NCI-H69 (cell line): ENCODE data around the gene VOPP1.

Experiments used
- DNase-seq: peaks from one replicate; lab custom pipeline; 2025; lab: John Stamatoyannopoulos, UW

The VOPP1 gene

GRCh38 chr7:55468495-55468894 lies 103.8 kb downstream of the VOPP1 start:
- DNase-seq: no peak

GRCh38 chr7:55467047-55467593 lies 105.2 kb downstream of the VOPP1 start:
- no peak for DNase-seq

DNA sequence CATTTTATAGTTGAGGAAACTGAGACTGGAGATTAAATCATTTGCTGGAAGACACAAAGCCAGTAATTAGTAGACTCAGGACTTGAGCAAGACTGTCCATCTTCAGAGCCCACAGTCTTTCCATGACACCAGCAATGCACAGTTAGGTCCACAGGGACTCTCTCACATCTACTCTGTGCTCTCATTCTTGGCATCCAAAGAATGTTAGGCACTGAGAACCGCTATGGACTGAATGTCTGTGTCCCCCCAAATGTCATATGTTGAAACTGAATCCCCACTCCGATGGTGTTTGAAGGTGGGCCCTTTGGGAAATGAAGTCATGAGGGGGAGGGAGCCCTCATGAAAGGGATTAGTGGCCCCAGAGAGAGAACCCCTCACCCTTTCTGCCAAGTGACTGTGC lies 106.6 kb downstream of the VOPP1 start:
- no peak for DNase-seq

DNA sequence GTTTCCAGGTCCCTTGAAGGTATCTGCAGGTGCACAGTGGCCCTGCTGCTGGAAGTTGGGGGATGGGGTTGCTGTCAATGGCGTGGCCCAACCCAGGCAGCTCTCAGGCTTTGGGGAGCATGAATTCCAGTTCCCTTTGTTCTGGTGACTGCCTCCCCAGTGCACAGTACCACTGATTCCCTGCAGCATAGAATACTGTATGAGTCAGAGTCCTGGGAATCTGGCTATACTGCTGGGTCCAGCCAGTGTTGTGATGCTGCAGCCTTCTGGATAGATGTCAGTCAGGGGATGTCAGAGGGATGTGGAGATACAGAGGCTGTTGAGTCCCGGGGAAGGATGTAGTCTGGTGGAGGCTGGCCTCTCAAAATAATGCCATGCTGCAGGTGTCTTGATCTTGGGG lies 107.9 kb downstream of the VOPP1 start:
- no peak for DNase-seq

DNA sequence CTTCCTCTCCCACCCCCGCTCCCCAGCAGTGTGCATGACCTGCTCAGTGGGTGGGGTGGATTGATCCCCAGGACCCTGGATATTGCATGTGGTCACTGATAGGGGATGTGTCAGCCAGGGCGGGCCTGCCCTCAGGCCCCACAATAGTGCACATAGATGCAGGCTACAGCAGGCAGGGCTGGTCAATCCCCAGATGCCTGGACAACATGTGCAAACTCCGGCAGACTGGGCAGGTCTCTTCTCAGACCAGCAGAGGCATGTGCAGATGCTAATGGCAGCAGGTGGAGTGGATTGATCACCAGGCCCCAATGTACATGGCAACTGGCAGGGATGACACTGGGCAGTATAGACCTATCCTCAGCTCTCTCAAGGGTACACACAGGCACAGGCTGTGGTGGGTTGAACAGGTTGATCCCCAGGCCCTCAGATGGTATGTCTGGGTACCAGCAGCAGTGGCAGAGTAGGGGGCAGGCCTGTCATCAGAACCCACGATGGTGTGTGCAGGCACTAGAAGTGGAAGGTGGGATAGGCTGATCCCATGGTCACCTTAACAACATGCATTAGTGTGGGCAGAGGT lies 108.5 kb downstream of the VOPP1 start:
- DNase-seq: no peak

DNA sequence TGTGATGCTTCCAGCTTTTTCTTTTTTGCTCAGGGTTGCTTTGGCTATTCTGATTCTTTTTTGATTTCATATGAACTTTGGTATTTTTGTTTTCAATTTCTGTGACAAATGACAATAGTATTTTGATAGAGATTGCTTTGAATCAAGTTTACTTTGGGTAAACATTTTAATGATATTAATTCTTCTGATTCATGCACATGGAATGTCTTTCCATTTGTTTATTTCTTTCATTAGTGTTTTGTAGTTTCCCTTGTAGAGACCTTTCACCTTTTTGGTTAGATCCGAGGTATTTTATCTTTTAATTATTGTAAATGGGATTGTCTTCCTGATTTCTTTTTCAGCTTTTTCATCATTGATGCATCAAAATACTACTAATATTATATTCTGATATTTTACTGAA lies 114.0 kb downstream of the VOPP1 start:
- DNase-seq: no peak

GRCh38 chr7:55457801-55458200 lies 114.5 kb downstream of the VOPP1 start:
- DNase-seq: no peak

DNA sequence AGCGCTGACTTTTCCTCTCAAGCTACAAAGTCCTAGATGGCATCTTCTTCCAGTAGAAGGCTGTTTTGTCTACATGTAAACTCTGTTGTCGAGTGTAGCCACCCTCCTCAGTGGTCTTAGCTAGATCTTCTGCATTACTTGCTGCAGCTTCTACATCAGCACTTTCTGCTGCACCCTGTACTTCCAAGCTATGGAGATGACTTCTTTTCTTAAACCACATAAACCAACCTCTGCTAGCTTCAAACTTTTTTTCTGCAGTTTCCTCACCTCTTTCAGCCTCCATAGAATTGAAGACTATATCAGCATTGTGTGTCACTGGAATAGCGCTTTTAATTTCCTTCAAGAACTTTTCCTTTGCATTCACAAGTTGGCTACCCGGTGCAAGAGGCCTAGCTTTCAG lies 119.3 kb downstream of the VOPP1 start:
- no peak for DNase-seq

DNA sequence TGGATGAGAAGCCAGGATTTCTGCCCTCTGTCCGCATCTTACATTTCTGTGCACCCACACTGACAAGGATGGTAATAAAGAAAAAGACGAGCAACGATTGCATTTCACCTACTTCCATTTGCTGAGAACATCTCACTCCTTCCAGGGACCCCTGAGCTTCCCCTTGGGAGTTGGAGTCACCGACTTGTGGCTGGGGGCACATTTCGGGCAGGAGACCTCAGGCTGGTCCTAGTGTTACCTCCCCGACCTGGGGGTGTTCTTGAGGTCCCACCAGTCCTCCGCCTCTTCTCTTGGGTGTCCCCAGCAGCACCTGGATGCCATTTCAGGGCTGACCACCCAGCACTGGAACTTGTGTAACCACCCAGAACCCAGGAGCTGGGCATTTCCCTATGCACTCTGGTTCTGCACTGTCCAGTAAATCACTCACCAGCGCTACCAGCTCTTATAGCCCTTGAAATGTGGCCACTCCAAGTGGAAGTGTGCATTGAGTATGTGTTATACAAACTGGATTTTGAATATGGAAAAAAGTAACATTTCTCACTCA lies 122.2 kb downstream of the VOPP1 start:
- DNase-seq: no peak

DNA sequence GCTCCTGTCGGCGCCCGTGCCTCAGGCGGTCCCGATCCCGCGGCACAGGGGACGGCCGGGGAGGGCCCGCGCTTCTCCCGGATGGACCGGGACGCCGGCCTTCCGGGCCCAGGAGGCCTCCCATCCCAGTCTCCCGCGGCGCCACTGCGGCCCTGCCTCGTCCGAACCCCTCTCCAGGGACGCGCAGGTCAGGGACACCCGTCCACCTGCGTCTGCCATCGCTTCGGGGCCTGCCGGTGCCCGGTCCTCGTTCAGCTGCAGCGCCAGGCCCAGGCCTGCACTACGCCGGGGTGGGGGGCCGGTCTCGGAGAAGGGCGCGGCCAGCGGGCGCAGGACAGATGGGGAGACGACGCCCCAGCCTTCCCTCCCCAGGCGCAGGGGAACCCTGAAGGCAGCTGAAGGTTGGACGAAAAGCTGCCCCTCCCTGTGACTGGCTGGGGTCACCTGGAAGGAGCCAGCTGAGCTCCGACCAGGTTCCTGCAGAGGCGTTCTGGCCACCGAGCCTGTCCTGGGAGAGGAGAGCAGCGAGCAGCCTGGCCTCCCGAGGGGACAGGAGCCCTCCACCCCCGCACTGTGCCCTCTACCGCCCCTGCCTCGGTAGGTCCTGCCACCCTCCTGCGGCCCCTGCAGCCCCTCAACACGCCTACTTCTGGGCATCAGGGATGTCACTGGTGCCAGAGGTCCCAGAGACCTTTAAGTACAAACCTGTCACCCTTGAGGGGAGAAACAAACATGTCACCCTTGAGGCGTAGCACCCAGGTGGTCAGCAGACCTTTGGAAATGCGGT lies 122.9 kb downstream of the VOPP1 start:
- DNase-seq: no peak

DNA sequence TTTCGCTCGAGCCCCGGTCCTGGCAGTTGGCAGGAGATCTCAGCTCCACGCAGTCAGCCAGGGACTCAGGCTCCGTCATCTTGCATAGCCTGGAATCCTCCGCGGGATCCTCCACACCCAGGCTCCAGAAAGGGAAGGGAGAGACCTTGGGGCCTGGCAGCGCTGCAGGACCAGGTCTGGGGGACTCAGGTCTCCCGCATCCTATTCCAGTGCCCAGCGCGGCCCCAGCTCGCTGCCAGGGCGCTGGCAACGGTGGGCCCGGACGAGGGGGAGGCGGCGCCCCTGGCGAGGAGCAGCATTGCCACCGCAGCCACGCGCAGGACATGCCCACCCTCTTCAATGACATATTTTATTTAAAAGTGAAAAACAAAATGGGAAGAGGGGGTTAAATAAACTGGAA lies 123.8 kb downstream of the VOPP1 start:
- no peak for DNase-seq

DNA sequence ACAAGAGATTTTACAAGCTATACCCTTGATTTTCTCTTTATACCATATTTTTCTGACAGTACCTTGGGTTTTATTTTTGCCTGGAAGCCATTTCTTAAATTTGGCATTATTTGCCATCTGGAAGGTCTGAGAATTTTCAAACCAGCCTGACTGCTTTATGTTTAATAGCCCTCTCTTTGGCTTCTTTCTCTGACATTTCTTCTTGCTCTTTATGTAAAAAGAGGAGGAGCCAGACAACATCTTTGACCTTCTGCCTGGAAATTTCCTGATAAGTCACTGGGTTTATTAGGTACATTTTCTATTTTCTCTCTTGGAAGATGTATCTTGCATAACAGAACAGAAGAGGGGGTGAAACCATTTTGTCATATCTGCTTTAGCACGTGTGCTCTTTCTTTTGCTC lies 127.5 kb downstream of the VOPP1 start:
- DNase-seq: no peak

- peak; percentile 9 for DNase-seq
Observed at GRCh38 chr7:55441774-55442522, 130.4 kb downstream of the VOPP1 start.

DNA sequence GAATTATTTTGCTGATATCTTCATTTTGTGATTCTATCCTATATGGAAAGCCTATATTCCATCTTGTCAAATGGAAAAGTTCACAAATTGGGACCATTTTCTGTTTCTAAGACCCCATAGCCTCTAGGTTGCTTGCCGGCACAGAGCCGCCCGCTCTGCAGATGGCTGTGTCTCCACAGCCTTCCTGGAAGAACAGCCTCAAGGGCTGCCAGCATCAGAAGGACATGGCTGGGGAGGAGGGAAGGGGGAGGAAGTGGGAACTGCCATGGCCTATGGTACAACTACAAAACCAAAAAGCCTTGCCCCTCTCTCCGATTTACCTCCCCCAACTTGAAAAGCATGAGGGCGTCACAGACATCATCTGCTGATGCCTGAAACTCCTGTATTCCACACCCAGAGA lies 131.3 kb downstream of the VOPP1 start:
- no peak for DNase-seq

GRCh38 chr7:55440040-55440690 lies 132.1 kb downstream of the VOPP1 start:
- no peak for DNase-seq

- no peak for DNase-seq
Observed at GRCh38 chr7:55439627-55440026, 132.7 kb downstream of the VOPP1 start.

DNA sequence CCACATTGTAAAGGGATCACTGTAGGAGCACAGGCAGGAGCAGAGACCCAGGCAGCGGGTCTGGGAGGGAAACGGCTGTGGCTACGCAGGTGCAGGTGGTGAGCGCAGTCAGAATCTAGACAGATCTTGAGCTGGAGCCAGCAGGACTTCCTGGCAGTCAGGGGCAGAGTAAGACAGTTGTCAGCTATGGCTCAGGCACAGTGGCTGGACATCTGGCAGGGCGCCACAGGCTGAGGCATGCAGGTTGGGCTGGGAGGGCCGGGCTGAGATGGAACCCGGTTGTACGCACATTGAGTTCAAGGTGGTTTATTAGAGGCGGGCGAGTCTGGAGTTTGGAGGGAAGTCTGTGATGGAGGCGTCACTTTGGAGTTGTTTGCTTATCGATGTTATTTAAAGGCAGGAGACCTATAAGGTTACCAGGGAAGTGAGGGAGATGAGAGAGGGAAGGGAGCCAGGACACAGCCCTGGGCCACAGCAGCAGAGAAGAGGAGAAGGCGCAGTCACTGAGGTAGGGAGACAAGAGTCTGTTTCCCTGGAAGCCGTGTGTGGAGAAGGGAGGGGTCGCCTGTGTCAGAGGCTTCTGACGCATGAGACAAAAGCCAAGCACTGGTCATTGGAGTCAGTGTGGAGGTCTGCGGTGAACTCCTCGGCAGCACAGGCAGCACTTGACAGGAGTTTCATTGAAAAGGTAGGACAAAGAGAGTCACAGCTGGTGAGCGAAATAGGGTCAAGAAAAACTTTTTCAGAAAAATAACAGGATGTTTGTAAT lies 133.4 kb downstream of the VOPP1 start:
- peak; percentile 22 for DNase-seq

DNA sequence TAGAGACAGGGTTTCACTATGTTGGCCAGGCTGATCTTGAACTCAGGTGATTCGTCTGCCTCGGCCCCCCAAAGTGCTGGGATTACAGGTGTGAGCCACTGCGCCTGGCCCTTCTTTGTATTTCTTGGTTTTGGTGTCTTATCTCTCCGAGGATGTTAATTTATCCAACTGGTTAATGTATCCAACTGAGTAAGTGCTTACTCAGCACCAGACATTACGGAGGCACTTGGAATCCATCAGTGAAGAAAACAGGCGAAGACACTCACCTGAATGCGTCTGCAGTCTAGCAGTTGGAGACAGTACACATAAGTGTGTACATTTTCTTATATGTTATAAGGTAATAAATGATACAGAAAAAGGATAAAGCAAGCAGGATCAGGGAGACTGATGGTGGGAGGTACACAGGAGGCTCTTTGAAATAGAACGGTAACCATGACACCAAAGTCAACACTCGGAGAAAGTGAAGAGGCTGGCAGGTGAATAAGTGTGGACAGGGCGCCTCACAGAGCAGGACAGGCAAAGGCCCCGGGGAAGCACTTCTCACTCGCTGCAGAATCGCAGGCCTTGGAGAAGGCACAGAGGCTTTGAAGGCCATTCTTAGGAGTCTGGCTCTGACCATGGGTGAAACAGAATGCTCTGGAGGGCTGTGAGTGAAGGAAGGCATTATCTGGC lies 134.1 kb downstream of the VOPP1 start:
- DNase-seq: no peak

GRCh38 chr7:55437375-55437774 lies 134.9 kb downstream of the VOPP1 start:
- no peak for DNase-seq

DNA sequence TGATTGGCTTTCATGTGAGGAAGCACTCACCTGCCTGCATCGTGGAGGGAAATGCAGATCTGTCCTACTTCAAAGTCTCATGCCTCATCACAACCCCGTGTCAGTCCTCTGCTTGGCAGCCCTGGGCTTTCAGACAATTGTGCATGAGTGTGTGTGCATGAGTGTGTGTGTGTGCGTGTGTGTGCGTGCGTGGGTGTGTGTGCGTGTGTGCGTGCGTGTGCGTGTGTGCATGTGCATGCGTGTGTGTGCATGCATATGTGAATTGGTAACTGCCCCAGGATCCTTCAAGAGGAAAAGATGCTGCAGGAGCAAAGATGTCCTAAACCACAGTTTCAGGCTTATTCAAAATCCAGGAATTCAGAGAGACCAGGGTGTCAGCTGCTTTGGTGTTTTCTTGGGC lies 135.8 kb downstream of the VOPP1 start:
- DNase-seq: no peak

DNA sequence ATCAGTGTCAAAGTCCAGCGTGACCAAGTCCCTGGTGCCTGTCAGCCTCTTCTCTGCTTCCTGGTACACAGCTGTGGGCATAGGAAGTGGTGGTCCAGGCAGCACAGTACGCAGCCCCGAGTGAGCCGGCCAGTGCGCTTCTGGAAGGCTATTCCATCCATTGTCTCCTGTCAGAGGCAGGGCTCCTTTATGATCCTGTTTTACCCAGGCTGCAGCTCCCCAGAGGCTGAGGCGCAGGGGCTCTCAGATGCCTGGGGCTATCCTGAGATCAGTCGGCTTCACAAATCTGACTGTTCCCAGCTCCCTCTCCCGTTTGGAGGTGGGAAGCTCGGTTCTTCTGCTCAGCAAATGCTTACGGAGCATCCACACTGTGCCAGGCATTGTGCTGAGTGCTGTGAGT lies 136.8 kb downstream of the VOPP1 start:
- no peak for DNase-seq
